ENCODE data around the gene SFN. TPM values are rescaled to one million over a fixed set of nuclear protein-coding genes. Genes with fewer than 3 reads are reported as not detected.
A peak's percentile ranks its signal among the peaks of the same experiment; 100 is the strongest.
"Not testable (repeated sequence)": the region's sequence is repeated elsewhere in the genome, so short reads cannot be mapped to it uniquely, and the experiment has no call there.

The SFN gene
- polyA plus RNA-seq, 1 experiment: 0.10 TPM

DNA sequence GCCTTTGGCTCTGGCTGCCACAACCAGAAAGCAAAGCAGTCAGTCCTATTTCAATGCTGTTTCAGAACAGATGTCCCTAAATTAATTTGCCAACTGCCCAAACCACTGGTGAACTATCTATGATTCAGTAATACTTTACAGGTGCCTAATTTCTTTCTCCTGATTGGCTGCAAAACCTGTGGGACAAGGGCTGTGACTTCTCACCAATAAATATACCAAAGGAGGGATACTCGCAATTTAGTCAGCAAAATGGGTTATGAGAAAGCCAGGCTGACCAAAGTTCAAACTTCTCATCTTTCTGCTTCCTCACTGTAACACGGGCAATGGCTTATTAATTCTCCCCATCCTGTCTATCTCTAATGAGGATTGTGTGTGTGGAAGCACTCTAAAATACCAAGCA is 14.4 kb downstream of the SFN start:
- CTCF ChIA-PET: interaction anchor here (0.7 to 1.7 kb wide), 4 partner anchors 9 to 87 kb away, joined by 3 to 6 read pairs (median 5); no protein-coding TSS in a partner anchor

DNA sequence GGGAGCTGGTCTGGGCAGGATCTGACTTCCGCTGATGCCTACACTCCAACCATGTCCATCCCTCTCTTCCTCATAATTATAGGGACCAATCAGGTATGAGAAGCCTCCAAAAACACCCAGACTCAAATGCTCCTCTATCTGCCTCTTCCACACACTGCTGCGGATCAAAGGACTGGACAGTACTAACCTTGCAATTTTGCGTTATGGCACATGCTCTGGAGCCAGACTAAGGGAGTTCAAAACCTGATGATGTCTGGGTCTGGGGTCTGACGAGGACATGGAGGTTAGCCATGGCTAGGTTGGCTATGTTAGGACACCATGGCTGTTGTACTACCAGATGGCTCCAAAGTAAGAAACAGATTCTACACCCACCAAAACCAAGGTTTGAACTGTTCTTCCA is 16.8 kb downstream of the SFN start:
- ChIA-PET POLR2A (interaction anchor here (0.7 to 1.6 kb wide), 2 partner anchors 15 to 958 kb away, joined by 3 read pairs; no protein-coding TSS in a partner anchor), CTCF (interaction anchor here (2.1 to 2.2 kb wide), 2 partner anchors 277 to 281 kb away, joined by 5 to 13 read pairs; no protein-coding TSS in a partner anchor)
- Histone ChIP-seq H3K27me3 (ENCODE audit: control insufficient read depth, insufficient read depth, low read length) (no peaks in the 10 kb centered on the region), H3K4me3 (ENCODE audit: low read depth, low read length) (no peak overlapping the region), H3K9me3 (ENCODE audit: control insufficient read depth, insufficient read depth, low read length) (no peaks in the 10 kb centered on the region), H3K27ac (ENCODE audit: low read depth, low read length) (no peak overlapping the region)
- TF ChIP-seq, protein P1, sequence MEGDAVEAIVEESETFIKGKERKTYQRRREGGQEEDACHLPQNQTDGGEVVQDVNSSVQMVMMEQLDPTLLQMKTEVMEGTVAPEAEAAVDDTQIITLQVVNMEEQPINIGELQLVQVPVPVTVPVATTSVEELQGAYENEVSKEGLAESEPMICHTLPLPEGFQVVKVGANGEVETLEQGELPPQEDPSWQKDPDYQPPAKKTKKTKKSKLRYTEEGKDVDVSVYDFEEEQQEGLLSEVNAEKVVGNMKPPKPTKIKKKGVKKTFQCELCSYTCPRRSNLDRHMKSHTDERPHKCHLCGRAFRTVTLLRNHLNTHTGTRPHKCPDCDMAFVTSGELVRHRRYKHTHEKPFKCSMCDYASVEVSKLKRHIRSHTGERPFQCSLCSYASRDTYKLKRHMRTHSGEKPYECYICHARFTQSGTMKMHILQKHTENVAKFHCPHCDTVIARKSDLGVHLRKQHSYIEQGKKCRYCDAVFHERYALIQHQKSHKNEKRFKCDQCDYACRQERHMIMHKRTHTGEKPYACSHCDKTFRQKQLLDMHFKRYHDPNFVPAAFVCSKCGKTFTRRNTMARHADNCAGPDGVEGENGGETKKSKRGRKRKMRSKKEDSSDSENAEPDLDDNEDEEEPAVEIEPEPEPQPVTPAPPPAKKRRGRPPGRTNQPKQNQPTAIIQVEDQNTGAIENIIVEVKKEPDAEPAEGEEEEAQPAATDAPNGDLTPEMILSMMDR (IDR thresholded peaks at IDR 0.05; ENCODE audit: low read depth, low read length): no peak
- DNase-seq (ENCODE audit: low read depth, low spot score): no peak

More for the DNA sequence above, 14.4 kb downstream of the SFN start:
- Histone ChIP-seq H3K9me3 (ENCODE audit: control insufficient read depth, insufficient read depth, low read length) (no peaks in the 10 kb centered on the region), H3K27ac (ENCODE audit: low read depth, low read length) (no peak overlapping the region), H3K4me3 (ENCODE audit: low read depth, low read length) (no peak overlapping the region), H3K27me3 (ENCODE audit: control insufficient read depth, insufficient read depth, low read length) (no peaks in the 10 kb centered on the region)
- POLR2A ChIA-PET: interaction anchor here (1.1 kb wide), 1 partner anchor 13 kb away, joined by 3 read pairs; no protein-coding TSS in a partner anchor
- TF ChIP-seq, protein P1 (IDR thresholded peaks at IDR 0.05; ENCODE audit: low read depth, low read length): no peak
- no peak for DNase-seq (ENCODE audit: low read depth, low spot score)

DNA sequence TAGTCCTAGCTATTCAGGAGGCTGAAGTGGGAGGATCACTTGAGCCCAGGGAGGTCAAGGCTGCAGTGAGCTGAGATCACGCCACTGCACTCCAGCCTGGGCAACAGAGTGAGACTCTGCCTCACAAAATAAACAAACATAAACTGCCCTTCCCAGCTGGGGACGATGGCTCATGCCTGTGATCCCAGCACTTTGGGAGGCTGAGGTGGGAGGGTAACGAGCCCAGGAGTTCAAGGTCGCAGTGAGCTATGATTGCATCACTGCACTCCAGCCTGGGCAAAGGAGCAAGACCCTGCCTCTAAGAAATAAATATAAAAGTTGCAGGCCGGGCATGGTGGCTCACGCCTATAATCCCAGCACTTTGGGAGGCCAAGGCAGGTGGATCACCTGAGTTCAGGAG is 18.7 kb downstream of the SFN start:
- ChIA-PET CTCF (interaction anchor here (0.9 kb wide), 1 partner anchor 93 kb away, joined by 3 read pairs; no protein-coding TSS in a partner anchor), POLR2A (interaction anchor here (0.6 to 1.3 kb wide), 2 partner anchors 9 to 45 kb away, joined by 4 to 5 read pairs; partner anchors contain the start of gene GPN2)
- H3K27ac ChIP-seq (ENCODE audit: low read depth, low read length); H3K4me3 ChIP-seq (ENCODE audit: low read depth, low read length); DNase-seq (ENCODE audit: low read depth, low spot score); H3K9me3 ChIP-seq (ENCODE audit: control insufficient read depth, insufficient read depth, low read length); H3K27me3 ChIP-seq (ENCODE audit: control insufficient read depth, insufficient read depth, low read length): not testable (repeated sequence)

DNA sequence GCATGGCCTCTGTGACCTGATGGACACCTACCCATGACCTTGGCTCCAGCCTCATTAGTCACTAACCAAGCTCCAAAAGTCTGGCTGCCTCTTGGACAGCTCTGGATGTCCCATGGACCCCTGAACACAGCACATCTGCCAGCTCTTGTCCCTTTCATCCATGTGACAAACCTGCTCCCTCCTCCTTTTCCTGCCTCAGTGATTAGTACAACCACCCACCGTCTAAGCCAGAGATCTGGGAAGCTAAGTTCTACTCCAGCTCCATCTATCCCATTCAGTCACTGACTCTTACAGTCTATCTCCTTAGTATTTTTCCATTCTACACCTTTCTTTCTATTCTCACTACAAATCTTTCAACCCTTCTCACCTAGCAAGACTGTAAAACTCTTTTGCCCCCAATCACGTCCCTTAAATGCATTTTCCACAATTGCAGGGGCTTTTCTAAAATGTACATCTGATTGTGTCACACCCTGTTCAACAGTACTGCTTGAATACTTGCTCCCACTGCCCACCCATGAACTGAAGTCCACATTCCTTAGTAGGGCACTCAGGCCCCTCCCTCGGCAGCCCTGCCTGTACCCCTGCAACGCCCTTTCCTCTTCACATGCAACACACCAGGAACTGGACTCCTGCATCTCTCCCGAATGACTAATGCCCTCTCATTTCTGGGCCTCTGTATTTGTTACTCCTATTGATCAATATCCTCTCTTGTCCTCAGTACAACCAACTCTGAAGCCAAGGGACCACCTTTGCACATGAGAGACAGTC is 19.9 kb downstream of the SFN start:
- H3K27ac ChIP-seq (ENCODE audit: low read depth, low read length): no peak overlapping the region
- TF ChIP-seq, protein P1 (IDR thresholded peaks at IDR 0.05; ENCODE audit: low read depth, low read length): no peak
- no peaks in the 10 kb centered on the region for H3K27me3 ChIP-seq (ENCODE audit: control insufficient read depth, insufficient read depth, low read length)
- no peaks in the 10 kb centered on the region for H3K9me3 ChIP-seq (ENCODE audit: control insufficient read depth, insufficient read depth, low read length)
- DNase-seq (ENCODE audit: low read depth, low spot score): no peak
- CTCF ChIA-PET: interaction anchor here (0.9 kb wide), 1 partner anchor 93 kb away, joined by 3 read pairs; no protein-coding TSS in a partner anchor
- POLR2A ChIA-PET: no interaction called here
- no peak overlapping the region for H3K4me3 ChIP-seq (ENCODE audit: low read depth, low read length)

DNA sequence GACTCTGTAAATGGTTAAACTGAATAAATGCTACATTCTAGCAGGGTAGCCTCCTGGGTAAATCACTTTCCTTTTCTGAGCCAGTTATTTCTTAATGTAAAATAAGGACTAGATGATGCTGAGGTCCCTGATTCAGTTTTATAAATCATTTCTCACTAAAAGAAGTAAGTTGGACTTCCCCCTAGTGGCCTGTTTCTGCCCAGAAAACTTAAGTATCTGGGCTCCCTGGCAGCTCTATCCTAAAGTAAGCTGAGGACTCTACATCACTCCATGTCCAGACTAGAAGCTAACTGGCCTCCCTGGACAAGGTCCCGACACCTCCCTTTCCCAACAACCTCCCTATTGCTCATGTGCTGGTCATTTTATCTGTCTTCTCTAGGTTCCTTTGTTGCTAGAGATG is 24.2 kb downstream of the SFN start:
- no peak for DNase-seq (ENCODE audit: low read depth, low spot score)
- ChIA-PET POLR2A (interaction anchor here (1.0 kb wide), 1 partner anchor 22 kb away, joined by 6 read pairs; no protein-coding TSS in a partner anchor), CTCF (interaction anchor here (0.6 to 2.5 kb wide), 12 partner anchors 8 to 1415 kb away, joined by 3 to 13 read pairs (median 3); no protein-coding TSS in a partner anchor)
- peaks cover 3% of the 10 kb centered on the region; the same call in 1 of the 2 replicates for H3K9me3 ChIP-seq (ENCODE audit: control insufficient read depth, insufficient read depth, low read length)
- no peaks in the 10 kb centered on the region for H3K27me3 ChIP-seq (ENCODE audit: control insufficient read depth, insufficient read depth, low read length)
- TF ChIP-seq, protein P1 (IDR thresholded peaks at IDR 0.05; ENCODE audit: low read depth, low read length): peak; percentile 58
- H3K27ac ChIP-seq (ENCODE audit: low read depth, low read length): no peak overlapping the region
- no peak overlapping the region for H3K4me3 ChIP-seq (ENCODE audit: low read depth, low read length)
